ENCODE data around the gene MT1X. TPM values are rescaled to one million over a fixed set of nuclear protein-coding genes. Genes with fewer than 3 reads are reported as not detected.

The MT1X gene
- total RNA-seq, 2 experiments from 2014 or later, result 17.1 to 21.2 TPM

- POLR2A ChIA-PET, result interaction anchor here (1.2 to 3.0 kb wide), 2 partner anchors 17 to 20 kb away, joined by 3 to 17 read pairs; partner anchors contain the start of gene MT1X
Observed at GRCh38 chr16:56702836-56703235, 20.6 kb downstream of the MT1X start.

DNA sequence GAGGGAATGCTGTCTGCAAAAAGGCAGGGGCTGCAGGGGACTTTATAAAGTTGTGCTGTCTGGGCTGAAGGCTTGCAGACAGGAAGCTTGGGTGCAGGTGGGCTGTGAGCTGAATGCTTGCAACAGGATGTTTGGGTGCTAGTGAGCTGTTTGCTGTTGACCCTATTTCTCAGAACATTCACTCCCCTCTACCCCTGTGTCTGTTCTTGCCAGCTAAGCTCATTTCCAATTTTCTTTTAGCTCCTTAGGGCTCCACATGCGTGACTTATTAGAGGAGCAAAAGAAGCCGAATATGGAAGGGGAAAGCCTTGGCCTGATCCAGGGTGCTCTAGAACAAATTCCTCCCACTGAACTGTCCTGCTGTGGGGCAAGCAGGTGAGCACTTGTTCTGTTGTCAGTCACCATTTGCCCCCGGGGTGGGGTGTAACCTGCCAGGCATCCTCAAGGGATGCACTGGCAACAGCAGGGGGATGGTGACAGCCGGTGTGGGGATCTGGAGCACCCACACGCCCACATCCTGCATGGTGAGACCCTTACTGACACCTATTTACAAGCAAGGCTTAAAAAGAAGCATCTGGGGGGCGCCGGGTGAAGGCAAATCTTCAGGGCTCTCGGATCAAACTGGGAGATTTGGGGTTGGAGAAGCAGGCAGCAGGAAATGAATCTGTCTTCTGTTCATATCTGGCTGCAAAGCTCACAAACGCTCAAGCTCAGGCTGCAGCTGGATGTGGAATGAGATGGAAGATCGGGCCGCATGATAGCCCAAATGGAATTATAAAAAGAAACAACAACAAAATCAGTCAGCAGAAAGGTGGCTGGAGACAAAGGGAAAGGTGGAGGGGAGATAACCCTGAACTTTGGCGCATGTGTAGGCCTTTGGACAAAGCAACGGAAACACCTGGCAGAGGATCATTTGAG lies 26.5 kb downstream of the MT1X start:
- H3K36me3 ChIP-seq (ENCODE audit: insufficient read depth, low read length), result no peaks in the 10 kb centered on the region
- H3K9me3 ChIP-seq (ENCODE audit: low read length), result no peaks in the 10 kb centered on the region
- DNase-seq (ENCODE audit: low spot score), result peak; percentile 86
- ChIA-PET CTCF (ENCODE audit: unreplicated experiment) (interaction anchor here (0.6 kb wide), 1 partner anchor 382 kb away, joined by 3 read pairs; no protein-coding TSS in a partner anchor), POLR2A (interaction anchor here (0.6 to 2.9 kb wide), 5 partner anchors 10 to 77 kb away, joined by 3 to 9 read pairs (median 3); no protein-coding TSS in a partner anchor)
- intact Hi-C loops (cut with micrococcal nuclease; ENCODE audit: unreplicated experiment), result no loop called here
- no peaks in the 10 kb centered on the region for H4K20me1 ChIP-seq (ENCODE audit: insufficient read depth, low read length)
- H3K4me1 ChIP-seq (ENCODE audit: insufficient read depth, low read length, poor library complexity, severe bottlenecking), result peaks cover 23% of the 10 kb centered on the region
- peak overlapping the region; percentile 91 for H2AFZ ChIP-seq (ENCODE audit: low read length)
- BruUV-seq (replicated peaks), result no TSS peak
- H3K4me2 ChIP-seq (ENCODE audit: low read length), result peak overlapping the region; percentile 59
- H3K4me3 ChIP-seq (ENCODE audit: low read depth, low read length, poor library complexity, severe bottlenecking), result peak overlapping the region; percentile 38
- peak overlapping the region; percentile 61 for H3K27ac ChIP-seq (ENCODE audit: low read depth, low read length, poor library complexity, severe bottlenecking)
- TF ChIP-seq EZH2phosphoT487 (IDR thresholded peaks at IDR 0.05; ENCODE audit: borderline replicate concordance, low read depth, low read length) (no peak), CTCF (conservative IDR thresholded peaks at IDR 0.05; ENCODE audit: low read length) (no peak)
- no peaks in the 10 kb centered on the region for H3K79me2 ChIP-seq (ENCODE audit: insufficient read depth, low read depth, low read length)
- H3K9me2 ChIP-seq (ENCODE audit: insufficient read depth, low read length), result no peaks in the 10 kb centered on the region

More at GRCh38 chr16:56702836-56703235, 20.6 kb downstream of the MT1X start:
- TF ChIP-seq EZH2phosphoT487 (IDR thresholded peaks at IDR 0.05; ENCODE audit: borderline replicate concordance, low read depth, low read length) (no peak), CTCF (conservative IDR thresholded peaks at IDR 0.05; ENCODE audit: low read length) (no peak)
- DNase-seq (ENCODE audit: low spot score), result no peak
- Histone ChIP-seq H3K4me1 (ENCODE audit: insufficient read depth, low read length, poor library complexity, severe bottlenecking) (peaks cover 6% of the 10 kb centered on the region), H3K36me3 (ENCODE audit: insufficient read depth, low read length) (no peaks in the 10 kb centered on the region), H3K4me2 (ENCODE audit: low read length) (no peak overlapping the region), H3K27ac (ENCODE audit: low read depth, low read length, poor library complexity, severe bottlenecking) (no peak overlapping the region), H4K20me1 (ENCODE audit: insufficient read depth, low read length) (no peaks in the 10 kb centered on the region), H2AFZ (ENCODE audit: low read length) (peak overlapping the region; percentile 79; the same call in 1 of the 2 replicates), H3K79me2 (ENCODE audit: insufficient read depth, low read depth, low read length) (no peaks in the 10 kb centered on the region), H3K9me3 (ENCODE audit: low read length) (0 out of 2 replicates have a peak, but pooled peaks cover under 1% of the 10 kb centered on the region), H3K4me3 (ENCODE audit: low read depth, low read length, poor library complexity, severe bottlenecking) (no peak overlapping the region), H3K9me2 (ENCODE audit: insufficient read depth, low read length) (no peaks in the 10 kb centered on the region)
- BruUV-seq (replicated peaks), result no TSS peak
- CTCF ChIA-PET (ENCODE audit: unreplicated experiment), result interaction anchor here (1.1 to 2.4 kb wide), 3 partner anchors 102 to 185 kb away, joined by 3 to 8 read pairs (median 5); no protein-coding TSS in a partner anchor
- intact Hi-C loops (cut with micrococcal nuclease; ENCODE audit: unreplicated experiment), result loop anchor here (1.0 to 2.0 kb wide), 4 partner anchors 29 to 347 kb away; no protein-coding TSS in a partner anchor

All from OCI-LY7 (cell line).